ENCODE data around the gene EREG.

DNA sequence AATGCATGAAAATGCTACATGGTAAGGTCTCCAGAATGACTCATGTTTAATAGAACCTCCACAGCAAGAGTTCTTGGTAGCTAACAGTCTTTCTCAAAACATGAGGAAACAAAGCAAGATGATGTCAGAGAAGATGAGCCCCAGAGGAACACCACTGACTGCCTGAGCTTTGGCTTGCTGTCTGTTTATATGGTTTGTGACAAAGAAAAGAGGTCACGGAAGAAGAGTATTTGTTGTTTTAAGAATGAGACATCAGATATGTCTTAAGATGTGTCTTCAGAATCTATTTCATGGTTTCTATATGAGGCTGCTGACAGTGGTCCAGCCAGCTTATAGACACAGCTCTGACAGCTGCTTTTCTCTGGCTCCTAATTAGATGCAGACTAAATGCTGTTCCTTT lies 61.2 kb downstream of the EREG start:
- TF ChIP-seq CTCF (IDR thresholded peaks at IDR 0.05) (no peak), POLR2A (IDR thresholded peaks at IDR 0.05) (no peak), POLR2AphosphoS5 (IDR thresholded peaks at IDR 0.05) (no peak), EP300 (IDR thresholded peaks at IDR 0.05) (no peak)
